Caco-2 (cell line): ENCODE data around the gene PDZK1IP1. TPM values are rescaled to one million over a fixed set of nuclear protein-coding genes. Genes with fewer than 3 reads are reported as not detected.

Experiments used
- Bru-seq: library from RNA; stranded (reverse); fragments of 400-500 nt; gene quantifications from one replicate; lab custom pipeline; 2021; lab: Mats Ljungman, UMichigan
- BruChase-seq, 2 experiments: library from RNA; stranded (reverse); fragments of 400-500 nt; gene quantifications; one replicate each; lab custom pipeline; 2021; lab: Mats Ljungman, UMichigan
- BruUV-seq: library from RNA; stranded (reverse); fragments of 400-500 nt; replicated peaks from 2 replicates; lab custom pipeline; 2021; lab: Mats Ljungman, UMichigan
- CTCF ChIA-PET: fragments of 300-600 bp; sonication (Branson Sonifier 250); formaldehyde crosslinking; loops from one replicate; lab custom pipeline; 2022; ENCODE audit warnings: antibody characterized with exemption; lab: Charles Lee
- POLR2A ChIA-PET: fragments of 300-600 bp; sonication (Branson Sonifier 250); formaldehyde crosslinking; loops from one replicate; lab custom pipeline; 2022; ENCODE audit warnings: antibody characterized with exemption; lab: Charles Lee
- DNase-seq, 2 experiments: peaks; one replicate each; pipeline versions ENCODE4 v3.0.0 to v3.0.0-alpha.2; 2020 to 2022
- H3K27me3 ChIP-seq: replicated peaks from 2 replicates; pipeline ENCODE4 v1.6.0; 2011; ENCODE audit warnings: low read length; ENCODE audit not compliant: control insufficient read depth, insufficient read depth
- H3K36me3 ChIP-seq: 2 replicates; pipeline ENCODE4 v1.5.1; 2011; ENCODE audit warnings: low read length; ENCODE audit not compliant: control insufficient read depth, insufficient read depth
- H3K4me1 ChIP-seq: fragments of 250-450 bp; sonication (Bioruptor Pico); 2 replicates; pipeline ENCODE4 v1.5.1; 2020; ENCODE audit warnings: mild to moderate bottlenecking
- H3K4me3 ChIP-seq: 2 replicates; pipeline ENCODE4 v1.5.1; 2011; ENCODE audit warnings: low read depth, mild to moderate bottlenecking, control low read depth, low read length
- H3K9me3 ChIP-seq: fragments of 250-450 bp; sonication (Bioruptor Pico); 2 replicates; pipeline ENCODE4 v1.5.1; 2020; ENCODE audit warnings: mild to moderate bottlenecking, moderate library complexity
- H3K27ac Mint-ChIP-seq: one replicate; pipeline ENCODE4 v1.8.0; 2022; ENCODE audit warnings: mixed read lengths; ENCODE audit not compliant: unreplicated experiment
- H3K27me3 Mint-ChIP-seq: one replicate; pipeline ENCODE4 v1.8.0; 2022; ENCODE audit warnings: mixed read lengths; ENCODE audit not compliant: insufficient read depth, unreplicated experiment
- H3K36me3 Mint-ChIP-seq: one replicate; pipeline ENCODE4 v1.8.0; 2022; ENCODE audit warnings: mild to moderate bottlenecking, mixed read lengths; ENCODE audit not compliant: insufficient read depth, unreplicated experiment
- H3K4me1 Mint-ChIP-seq: one replicate; pipeline ENCODE4 v1.8.0; 2022; ENCODE audit warnings: low read depth, mixed read lengths; ENCODE audit not compliant: unreplicated experiment
- H3K4me3 Mint-ChIP-seq: one replicate; pipeline ENCODE4 v1.8.0; 2022; ENCODE audit warnings: mild to moderate bottlenecking, moderate library complexity, mixed read lengths; ENCODE audit not compliant: unreplicated experiment
- H3K9me3 Mint-ChIP-seq: one replicate; pipeline ENCODE4 v1.8.0; 2022; ENCODE audit warnings: mixed read lengths; ENCODE audit not compliant: unreplicated experiment
- intact Hi-C: fragments of 100-400 bp; cut with micrococcal nuclease; formaldehyde crosslinking; loops from one replicate; pipeline ENCODE4 v1.10.0; 2022; ENCODE audit not compliant: unreplicated experiment
- long read RNA-seq: library from polyadenylated mRNA; stranded (forward); transcript quantifications from one replicate; pipeline ENCODE4 v2.0.0, GENCODE V29; 2022
- total RNA-seq: library from RNA; stranded (reverse); gene quantifications from 2 replicates; pipeline ENCODE4 v1.2.3, GENCODE V29; 2022
- TF ChIP-seq, protein P1 (sequence below), 2 experiments: fragments of 200-600 bp in 1 of 2; IDR thresholded peaks; 1 replicate in 1 of 2; 2 replicates in 1 of 2; pipeline versions ENCODE4 v1.5.1 to v1.8.0; 2011 to 2022; ENCODE audit warnings: antibody characterized with exemption in 1 of 2, control low read depth in 1 of 2, inconsistent platforms in 1 of 2, low read depth in 1 of 2, low read length in 1 of 2, mild to moderate bottlenecking in 1 of 2, moderate library complexity in 1 of 2; ENCODE audit not compliant: insufficient read depth in 1 of 2, severe bottlenecking in 1 of 2, unreplicated experiment in 1 of 2

The PDZK1IP1 gene, protein sequence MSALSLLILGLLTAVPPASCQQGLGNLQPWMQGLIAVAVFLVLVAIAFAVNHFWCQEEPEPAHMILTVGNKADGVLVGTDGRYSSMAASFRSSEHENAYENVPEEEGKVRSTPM
- 3.8 and 6.1 TPM in 2 replicates for total RNA-seq
- Bru-seq, nascent RNA = percentile 36 among the genes with signal in this experiment
- percentile 43 among the genes with signal in this experiment for BruChase-seq, experiment 1, labeled RNA remaining after a 2-hour chase
- BruChase-seq, experiment 2, labeled RNA remaining after a 6-hour chase = percentile 47 among the genes with signal in this experiment
- long read RNA-seq, partial matches to known transcripts = 5 of 5 reads
- long read RNA-seq, other reads (novel, unspliced or antisense) = 0 of 5 reads

DNA sequence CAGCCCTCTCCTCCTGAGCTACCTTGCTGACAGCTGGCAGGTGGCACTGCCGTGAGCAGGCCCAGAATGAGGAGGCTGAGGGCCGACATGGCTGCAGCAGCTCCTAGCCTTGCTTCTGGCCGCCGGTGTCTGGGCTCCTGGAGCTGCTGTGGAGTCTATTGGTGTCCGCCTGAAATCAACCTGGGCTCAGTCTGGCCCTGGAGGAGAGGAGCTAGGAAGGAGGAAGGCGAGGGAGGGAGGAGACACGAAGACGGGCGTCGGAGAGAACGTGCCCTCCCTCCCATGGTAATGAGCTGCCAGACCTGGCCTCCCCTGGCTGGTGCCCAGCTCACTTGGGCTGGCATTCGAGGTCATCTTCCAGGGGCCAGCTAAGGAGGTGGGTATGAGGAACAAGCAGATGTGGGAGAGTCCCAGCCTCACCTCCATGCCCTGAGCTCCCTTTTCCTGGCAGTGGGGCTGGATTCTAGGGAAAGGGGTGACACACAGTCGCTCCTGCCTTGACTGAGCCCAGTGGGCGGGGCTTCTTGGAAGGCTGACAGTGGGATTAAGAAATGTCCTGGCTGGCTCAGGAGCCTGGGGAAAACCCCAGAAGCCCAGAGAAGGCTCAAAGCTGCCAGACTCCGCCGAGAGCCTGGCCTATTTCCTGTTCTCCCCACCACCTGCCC lies at the start of gene PDZK1IP1:
TSS of gene PDZK1IP1 (minus strand) at position 193 of the 665 bp plus-strand sequence. CDS start at position 89, 104 bp downstream.
- ChIA-PET POLR2A (interaction anchor here (0.6 to 1.4 kb wide), 2 partner anchors 10 to 124 kb away, joined by 4 to 8 read pairs; partner anchors contain the start of gene STIL), CTCF (interaction anchor here (1.0 to 4.0 kb wide), 2 partner anchors 11 to 35 kb away, joined by 3 to 53 read pairs; no protein-coding TSS in a partner anchor)
- TF ChIP-seq, protein P1, sequence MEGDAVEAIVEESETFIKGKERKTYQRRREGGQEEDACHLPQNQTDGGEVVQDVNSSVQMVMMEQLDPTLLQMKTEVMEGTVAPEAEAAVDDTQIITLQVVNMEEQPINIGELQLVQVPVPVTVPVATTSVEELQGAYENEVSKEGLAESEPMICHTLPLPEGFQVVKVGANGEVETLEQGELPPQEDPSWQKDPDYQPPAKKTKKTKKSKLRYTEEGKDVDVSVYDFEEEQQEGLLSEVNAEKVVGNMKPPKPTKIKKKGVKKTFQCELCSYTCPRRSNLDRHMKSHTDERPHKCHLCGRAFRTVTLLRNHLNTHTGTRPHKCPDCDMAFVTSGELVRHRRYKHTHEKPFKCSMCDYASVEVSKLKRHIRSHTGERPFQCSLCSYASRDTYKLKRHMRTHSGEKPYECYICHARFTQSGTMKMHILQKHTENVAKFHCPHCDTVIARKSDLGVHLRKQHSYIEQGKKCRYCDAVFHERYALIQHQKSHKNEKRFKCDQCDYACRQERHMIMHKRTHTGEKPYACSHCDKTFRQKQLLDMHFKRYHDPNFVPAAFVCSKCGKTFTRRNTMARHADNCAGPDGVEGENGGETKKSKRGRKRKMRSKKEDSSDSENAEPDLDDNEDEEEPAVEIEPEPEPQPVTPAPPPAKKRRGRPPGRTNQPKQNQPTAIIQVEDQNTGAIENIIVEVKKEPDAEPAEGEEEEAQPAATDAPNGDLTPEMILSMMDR (IDR thresholded peaks at IDR 0.05; ENCODE audit: insufficient read depth in 1 of 2, low read depth in 1 of 2, low read length in 1 of 2, severe bottlenecking in 1 of 2, unreplicated experiment in 1 of 2) = no peak
- no TSS peak for BruUV-seq
- Mint-ChIP-seq H3K27me3 (no peaks in the 10 kb centered on the region), H3K27ac (peak within 1 kb of the TSS; percentile 98), H3K9me3 (no peaks in the 10 kb centered on the region), H3K4me1 (peaks cover 49% of the 10 kb centered on the region), H3K36me3 (peaks cover 32% of the 10 kb centered on the region), H3K4me3 (peak within 1 kb of the TSS; percentile 29)
- Histone ChIP-seq H3K4me3 (no peak within 1 kb of the TSS), H3K4me1 (peaks cover 77% of the 10 kb centered on the region), H3K36me3 (no peaks in the 10 kb centered on the region), H3K9me3 (no peaks in the 10 kb centered on the region; the same call in 1 of the 2 replicates), H3K27me3 (no peaks in the 10 kb centered on the region)
- intact Hi-C loops = loop anchor here (2.0 kb wide), 1 partner anchor 125 kb away; the partner anchor contains the start of gene STIL
- DNase-seq = peak; percentile 47 to 56

DNA sequence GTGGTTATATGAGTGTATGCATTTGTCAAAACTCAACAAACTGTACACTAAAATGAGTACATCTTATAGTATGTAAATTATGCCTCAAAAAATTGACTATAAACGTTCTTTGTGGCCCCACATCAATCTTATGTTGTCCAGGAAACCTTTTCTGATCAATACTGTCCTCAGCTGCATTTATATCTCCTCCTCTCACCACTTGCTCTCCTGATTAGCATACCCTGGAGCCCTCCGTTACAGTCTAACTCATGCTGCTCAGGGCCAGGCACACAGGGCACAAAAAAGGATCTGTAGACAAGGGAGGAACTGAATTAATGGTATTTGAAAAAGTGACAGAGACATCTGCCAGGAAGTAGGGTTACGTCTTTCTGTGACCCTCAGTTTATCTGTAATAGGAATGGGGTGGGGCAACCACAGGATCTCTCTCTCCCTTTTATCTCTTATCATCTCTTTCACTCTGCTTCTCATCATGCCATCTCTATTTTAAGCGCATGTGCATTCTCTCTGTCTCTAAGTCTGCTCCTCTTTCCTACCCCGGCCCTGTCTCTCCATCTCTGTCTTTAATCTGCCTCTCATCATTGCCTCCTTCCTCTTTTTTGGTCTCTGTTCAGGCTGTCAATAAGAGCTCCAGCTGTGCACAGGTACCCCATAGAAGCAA lies 49.2 kb upstream of the PDZK1IP1 start:
- POLR2A ChIA-PET = no interaction called here
- H3K27me3 Mint-ChIP-seq = no peaks in the 10 kb centered on the region
- Histone ChIP-seq H3K4me3 (no peak overlapping the region), H3K27me3 (no peaks in the 10 kb centered on the region), H3K9me3 (no peaks in the 10 kb centered on the region), H3K4me1 (peaks cover 11% of the 10 kb centered on the region), H3K36me3 (no peaks in the 10 kb centered on the region)
- H3K27ac Mint-ChIP-seq = no peak overlapping the region
- no peaks in the 10 kb centered on the region for H3K9me3 Mint-ChIP-seq
- BruUV-seq = no TSS peak
- DNase-seq = no peak
- no peaks in the 10 kb centered on the region for H3K36me3 Mint-ChIP-seq
- CTCF ChIA-PET = interaction anchor here (0.6 to 1.1 kb wide), 3 partner anchors 15 to 60 kb away, joined by 3 to 5 read pairs (median 4); no protein-coding TSS in a partner anchor
- H3K4me1 Mint-ChIP-seq = peaks cover 11% of the 10 kb centered on the region
- TF ChIP-seq, protein P1 (IDR thresholded peaks at IDR 0.05; ENCODE audit: insufficient read depth in 1 of 2, low read depth in 1 of 2, low read length in 1 of 2, severe bottlenecking in 1 of 2, unreplicated experiment in 1 of 2) = no peak
- no peak overlapping the region for H3K4me3 Mint-ChIP-seq
- intact Hi-C loops = loop anchor here (1.0 to 2.0 kb wide), 2 partner anchors 16 to 60 kb away; no protein-coding TSS in a partner anchor
